SIG-M5 treated with dmso at 0.1 percent for 504 hours (cell line): ENCODE measurements around the gene ERVK3-1.
"Not testable (repeated sequence)": the region's sequence is repeated elsewhere in the genome, so short reads cannot be mapped to it uniquely, and the experiment has no call there.

Experiments
- DNase-seq: peaks from one replicate; lab custom pipeline; 2025; ENCODE audit not compliant: unreplicated experiment; lab: John Stamatoyannopoulos, UW

The ERVK3-1 gene

GRCh38 chr19:58305065-58305931 is at the start of gene ERVK3-1:
Gene ERVK3-1, plus strand, starts transcription at chr19:58305377. Its CDS starts 6,792 bp downstream, at chr19:58312169.
- peak; percentile 95 for DNase-seq

- not testable (repeated sequence) for DNase-seq
Measured at GRCh38 chr19:58258259-58258658, 46.9 kb upstream of the ERVK3-1 start.

GRCh38 chr19:58261600-58261967 is 43.6 kb upstream of the ERVK3-1 start:
- no peak for DNase-seq

- DNase-seq, result no peak
Measured at GRCh38 chr19:58261968-58262921, 42.9 kb upstream of the ERVK3-1 start.

- no peak for DNase-seq
Measured at GRCh38 chr19:58262922-58263296, 42.3 kb upstream of the ERVK3-1 start.

GRCh38 chr19:58265100-58265499 is 40.1 kb upstream of the ERVK3-1 start:
- no peak for DNase-seq

- DNase-seq, result no peak
Measured at GRCh38 chr19:58268344-58268743, 36.8 kb upstream of the ERVK3-1 start.

- no peak for DNase-seq
Measured at GRCh38 chr19:58274771-58275201, 30.4 kb upstream of the ERVK3-1 start.

- DNase-seq, result no peak
Measured at GRCh38 chr19:58275564-58275963, 29.6 kb upstream of the ERVK3-1 start.

- DNase-seq, result no peak
Measured at GRCh38 chr19:58277197-58277596, 28.0 kb upstream of the ERVK3-1 start.

GRCh38 chr19:58277748-58278540 is 27.2 kb upstream of the ERVK3-1 start:
- DNase-seq, result peak; percentile 4

- peak; percentile 90 for DNase-seq
Measured at GRCh38 chr19:58278541-58279041, 26.6 kb upstream of the ERVK3-1 start, which contains the start of gene ZNF8. Gene ZNF8, plus strand, starts transcription at chr19:58278955. Its CDS starts 127 bp downstream, at chr19:58279082.

GRCh38 chr19:58279042-58279924 is 25.9 kb upstream of the ERVK3-1 start:
- DNase-seq, result no peak

- DNase-seq, result no peak
Measured at GRCh38 chr19:58279925-58280316, 25.3 kb upstream of the ERVK3-1 start.

GRCh38 chr19:58284199-58284598 is 21.0 kb upstream of the ERVK3-1 start:
- no peak for DNase-seq

- no peak for DNase-seq
Measured at GRCh38 chr19:58291943-58292342, 13.2 kb upstream of the ERVK3-1 start.

GRCh38 chr19:58294743-58295374 is 10.3 kb upstream of the ERVK3-1 start:
- DNase-seq, result no peak

- DNase-seq, result no peak
Measured at GRCh38 chr19:58296104-58296503, 9.1 kb upstream of the ERVK3-1 start.

- DNase-seq, result no peak
Measured at GRCh38 chr19:58300620-58301019, 4.6 kb upstream of the ERVK3-1 start.
